ENCODE results near the gene SLC15A2. TPM values are rescaled to one million over a fixed set of nuclear protein-coding genes. Genes with fewer than 3 reads are reported as not detected.

The SLC15A2 gene
- total and polyA plus RNA-seq, 9 of the 15 experiments (the other 6 are each of a cell fraction or from before 2014, with no cell fraction given) = 0.05 to 0.53 (median 0.25) TPM; not detected in 1

DNA sequence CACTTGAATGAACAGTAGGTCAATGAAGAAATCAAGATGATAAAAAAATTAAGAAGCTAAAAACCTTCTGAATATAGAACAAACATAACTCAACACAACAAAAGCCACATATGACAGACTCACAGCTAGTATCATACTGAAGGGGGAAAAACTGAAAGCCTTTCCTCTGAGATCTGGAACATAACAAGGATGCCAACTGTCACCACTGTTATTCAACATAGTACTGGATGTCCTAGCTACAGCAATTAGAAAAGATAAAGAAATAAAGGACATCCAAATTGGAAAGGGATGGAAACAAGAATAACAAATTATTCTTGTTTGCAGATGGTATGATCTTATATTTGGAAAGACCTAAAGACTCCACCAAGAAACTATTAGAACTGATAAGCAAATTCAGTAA, 67.1 kb downstream of the SLC15A2 start:
- H3K9me3 ChIP-seq (replicated peaks; ENCODE audit: control insufficient read depth, insufficient read depth, low read depth, low read length) = no peaks in the 10 kb centered on the region
- H3K9ac ChIP-seq (ENCODE audit: insufficient read depth in 1 of 2, low read depth in 2 of 2, low read length in 2 of 2) = no peak overlapping the region
- ChIA-PET CTCF (ENCODE audit: low intra/inter-chr PET ratio) (no interaction called here), POLR2A (no interaction called here)
- H3K27me3 ChIP-seq (ENCODE audit: control insufficient read depth in 2 of 2, insufficient read depth in 2 of 2, low read length in 2 of 2) = no peaks in the 10 kb centered on the region
- no peak for DNase-seq (ENCODE audit: extremely low read depth in 1 of 4, low spot score in 3 of 4)
- no TSS peak for BruUV-seq (replicated peaks)
- TF ChIP-seq ARNT (IDR thresholded peaks at IDR 0.05) (no peak), RAD21 (CRISPR knock-in tag; conservative IDR thresholded peaks at IDR 0.05 in 1 of 2, IDR thresholded peaks at IDR 0.05 in 1 of 2) (no peak), EP300 (IDR thresholded peaks at IDR 0.05; ENCODE audit: low read length) (no peak), FIP1L1 (IDR thresholded peaks at IDR 0.05; ENCODE audit: low read depth, low read length, poor library complexity, severe bottlenecking) (no peak), ZNF232 (CRISPR knock-in tag; IDR thresholded peaks at IDR 0.05) (no peak)
- intact Hi-C loops (cut with micrococcal nuclease) = no loop called here
- H3K79me2 ChIP-seq (ENCODE audit: control insufficient read depth, insufficient read depth, low read length) = no peaks in the 10 kb centered on the region
- in situ Hi-C loops (cut with MboI) = no loop called here
- H3K9me1 ChIP-seq (ENCODE audit: control insufficient read depth, insufficient read depth, low read length) = no peaks in the 10 kb centered on the region
- H3K4me2 ChIP-seq (ENCODE audit: insufficient read depth, low read length) = no peak overlapping the region
- no peak overlapping the region for H3K27ac ChIP-seq (ENCODE audit: extremely low read depth, low read depth, low read length)
- no peak for ATAC-seq
- H4K20me1 ChIP-seq (replicated peaks; ENCODE audit: control insufficient read depth, insufficient read depth, low read length) = no peaks in the 10 kb centered on the region
- H2AFZ ChIP-seq (ENCODE audit: low read depth, low read length) = no peak overlapping the region
- no peaks in the 10 kb centered on the region for H3K4me1 ChIP-seq (replicated peaks in 1 of 2; ENCODE audit: control insufficient read depth in 2 of 2, insufficient read depth in 2 of 2, low read length in 2 of 2)
- no peaks in the 10 kb centered on the region for H3K36me3 ChIP-seq (ENCODE audit: control insufficient read depth, insufficient read depth, low read length)
- FAIRE-seq = no peak
- no peak overlapping the region for H3K4me3 ChIP-seq

DNA sequence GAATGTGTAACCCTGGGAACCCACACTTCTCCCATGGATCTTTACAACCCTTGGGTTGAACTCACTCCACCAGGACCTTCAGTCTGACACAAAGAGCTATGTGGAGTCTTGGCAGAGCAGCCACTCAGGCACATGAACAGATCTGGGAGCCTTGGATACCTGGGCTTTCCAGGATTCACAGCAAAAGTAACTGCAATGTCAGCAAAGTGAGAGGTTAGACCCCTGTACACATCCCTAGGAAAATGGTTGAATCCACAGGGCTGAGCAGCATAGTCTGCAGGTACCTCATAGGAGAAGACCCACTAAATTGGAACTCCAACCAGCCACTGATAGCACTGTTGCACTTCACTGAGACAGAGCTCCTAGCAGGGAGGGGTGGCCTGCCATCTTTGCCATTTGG, 68.2 kb downstream of the SLC15A2 start:
- DNase-seq (ENCODE audit: extremely low read depth in 1 of 4, low spot score in 3 of 4) = no peak
- Histone ChIP-seq H3K27me3 (ENCODE audit: control insufficient read depth in 2 of 2, insufficient read depth in 2 of 2, low read length in 2 of 2) (no peaks in the 10 kb centered on the region), H3K79me2 (ENCODE audit: control insufficient read depth, insufficient read depth, low read length) (no peaks in the 10 kb centered on the region), H3K9me3 (replicated peaks; ENCODE audit: control insufficient read depth, insufficient read depth, low read depth, low read length) (no peaks in the 10 kb centered on the region), H3K4me2 (ENCODE audit: insufficient read depth, low read length) (no peak overlapping the region), H3K4me3 (no peak overlapping the region), H3K27ac (ENCODE audit: extremely low read depth, low read depth, low read length) (no peak overlapping the region), H3K36me3 (ENCODE audit: control insufficient read depth, insufficient read depth, low read length) (no peaks in the 10 kb centered on the region), H3K4me1 (replicated peaks in 1 of 2; ENCODE audit: control insufficient read depth in 2 of 2, insufficient read depth in 2 of 2, low read length in 2 of 2) (no peaks in the 10 kb centered on the region), H2AFZ (ENCODE audit: low read depth, low read length) (no peak overlapping the region), H3K9me1 (ENCODE audit: control insufficient read depth, insufficient read depth, low read length) (no peaks in the 10 kb centered on the region), H4K20me1 (replicated peaks; ENCODE audit: control insufficient read depth, insufficient read depth, low read length) (no peaks in the 10 kb centered on the region), H3K9ac (ENCODE audit: insufficient read depth in 1 of 2, low read depth in 2 of 2, low read length in 2 of 2) (no peak overlapping the region)
- CTCF ChIA-PET (ENCODE audit: low intra/inter-chr PET ratio) = no interaction called here
- intact Hi-C loops (cut with micrococcal nuclease) (no loop called here), in situ Hi-C loops (cut with MboI) (no loop called here)
- ATAC-seq = no peak
- FAIRE-seq = no peak
- no TSS peak for BruUV-seq (replicated peaks)
- POLR2A ChIA-PET = interaction anchor here (1.1 kb wide), 1 partner anchor 91 kb away, joined by 5 read pairs; no protein-coding TSS in a partner anchor
- TF ChIP-seq CHD4 (IDR thresholded peaks at IDR 0.05; ENCODE audit: insufficient read depth, insufficient replicate concordance, low read depth, low read length, poor library complexity, severe bottlenecking) = no peak
- no peak for TF ChIP-seq GATAD2B (IDR thresholded peaks at IDR 0.05; ENCODE audit: borderline replicate concordance)
- TF ChIP-seq PHF8 (IDR thresholded peaks at IDR 0.05; ENCODE audit: borderline replicate concordance, low read length) = no peak
- TF ChIP-seq TAF7 (tag; IDR thresholded peaks at IDR 0.05) = no peak
- TF ChIP-seq, protein P1, sequence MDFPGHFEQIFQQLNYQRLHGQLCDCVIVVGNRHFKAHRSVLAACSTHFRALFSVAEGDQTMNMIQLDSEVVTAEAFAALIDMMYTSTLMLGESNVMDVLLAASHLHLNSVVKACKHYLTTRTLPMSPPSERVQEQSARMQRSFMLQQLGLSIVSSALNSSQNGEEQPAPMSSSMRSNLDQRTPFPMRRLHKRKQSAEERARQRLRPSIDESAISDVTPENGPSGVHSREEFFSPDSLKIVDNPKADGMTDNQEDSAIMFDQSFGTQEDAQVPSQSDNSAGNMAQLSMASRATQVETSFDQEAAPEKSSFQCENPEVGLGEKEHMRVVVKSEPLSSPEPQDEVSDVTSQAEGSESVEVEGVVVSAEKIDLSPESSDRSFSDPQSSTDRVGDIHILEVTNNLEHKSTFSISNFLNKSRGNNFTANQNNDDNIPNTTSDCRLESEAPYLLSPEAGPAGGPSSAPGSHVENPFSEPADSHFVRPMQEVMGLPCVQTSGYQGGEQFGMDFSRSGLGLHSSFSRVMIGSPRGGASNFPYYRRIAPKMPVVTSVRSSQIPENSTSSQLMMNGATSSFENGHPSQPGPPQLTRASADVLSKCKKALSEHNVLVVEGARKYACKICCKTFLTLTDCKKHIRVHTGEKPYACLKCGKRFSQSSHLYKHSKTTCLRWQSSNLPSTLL (IDR thresholded peaks at IDR 0.05) = no peak
- TF ChIP-seq, protein P2, sequence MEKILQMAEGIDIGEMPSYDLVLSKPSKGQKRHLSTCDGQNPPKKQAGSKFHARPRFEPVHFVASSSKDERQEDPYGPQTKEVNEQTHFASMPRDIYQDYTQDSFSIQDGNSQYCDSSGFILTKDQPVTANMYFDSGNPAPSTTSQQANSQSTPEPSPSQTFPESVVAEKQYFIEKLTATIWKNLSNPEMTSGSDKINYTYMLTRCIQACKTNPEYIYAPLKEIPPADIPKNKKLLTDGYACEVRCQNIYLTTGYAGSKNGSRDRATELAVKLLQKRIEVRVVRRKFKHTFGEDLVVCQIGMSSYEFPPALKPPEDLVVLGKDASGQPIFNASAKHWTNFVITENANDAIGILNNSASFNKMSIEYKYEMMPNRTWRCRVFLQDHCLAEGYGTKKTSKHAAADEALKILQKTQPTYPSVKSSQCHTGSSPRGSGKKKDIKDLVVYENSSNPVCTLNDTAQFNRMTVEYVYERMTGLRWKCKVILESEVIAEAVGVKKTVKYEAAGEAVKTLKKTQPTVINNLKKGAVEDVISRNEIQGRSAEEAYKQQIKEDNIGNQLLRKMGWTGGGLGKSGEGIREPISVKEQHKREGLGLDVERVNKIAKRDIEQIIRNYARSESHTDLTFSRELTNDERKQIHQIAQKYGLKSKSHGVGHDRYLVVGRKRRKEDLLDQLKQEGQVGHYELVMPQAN (IDR thresholded peaks at IDR 0.05; ENCODE audit: borderline replicate concordance) = no peak

Measured in K562 (cell line).